Measurements from ENCODE around the gene STPG4.

DNA sequence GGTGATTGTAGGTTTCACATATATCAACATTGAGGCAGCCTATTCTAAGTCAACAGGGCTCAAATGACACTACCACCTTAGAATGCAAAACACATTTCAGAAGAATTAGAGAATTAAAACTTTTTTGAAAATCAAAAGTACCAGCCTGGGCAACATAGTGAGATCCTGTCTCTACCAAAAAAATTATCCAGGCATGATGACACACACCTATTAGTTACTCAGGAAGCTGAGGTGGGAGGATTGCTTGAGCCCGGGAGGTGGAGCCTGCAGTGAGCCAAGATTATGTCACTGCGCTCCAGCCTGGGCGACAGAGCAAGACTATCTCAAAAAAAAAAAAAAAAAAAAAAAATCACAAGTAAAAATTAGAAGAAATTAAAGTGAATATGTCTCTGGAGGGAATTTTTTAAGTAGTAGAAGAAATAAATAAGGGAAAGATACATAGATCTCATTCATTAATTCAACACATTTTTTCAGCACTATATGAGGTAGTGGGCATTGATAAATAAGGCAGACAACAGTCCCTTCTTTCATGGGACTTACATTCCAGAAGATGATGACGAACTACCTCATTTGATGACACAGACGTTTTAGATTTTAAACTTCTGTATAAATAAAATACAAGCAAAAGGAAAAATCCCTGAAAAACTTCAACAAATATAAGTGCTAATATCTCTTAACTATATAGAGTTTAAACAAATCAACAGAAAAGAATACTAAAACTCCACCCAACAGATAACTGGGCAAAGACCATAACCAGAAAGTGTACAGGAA, 42.3 kb downstream of the STPG4 start:
- no peak for TF ChIP-seq POLR2A (IDR thresholded peaks at IDR 0.05)
- TF ChIP-seq, protein P1, sequence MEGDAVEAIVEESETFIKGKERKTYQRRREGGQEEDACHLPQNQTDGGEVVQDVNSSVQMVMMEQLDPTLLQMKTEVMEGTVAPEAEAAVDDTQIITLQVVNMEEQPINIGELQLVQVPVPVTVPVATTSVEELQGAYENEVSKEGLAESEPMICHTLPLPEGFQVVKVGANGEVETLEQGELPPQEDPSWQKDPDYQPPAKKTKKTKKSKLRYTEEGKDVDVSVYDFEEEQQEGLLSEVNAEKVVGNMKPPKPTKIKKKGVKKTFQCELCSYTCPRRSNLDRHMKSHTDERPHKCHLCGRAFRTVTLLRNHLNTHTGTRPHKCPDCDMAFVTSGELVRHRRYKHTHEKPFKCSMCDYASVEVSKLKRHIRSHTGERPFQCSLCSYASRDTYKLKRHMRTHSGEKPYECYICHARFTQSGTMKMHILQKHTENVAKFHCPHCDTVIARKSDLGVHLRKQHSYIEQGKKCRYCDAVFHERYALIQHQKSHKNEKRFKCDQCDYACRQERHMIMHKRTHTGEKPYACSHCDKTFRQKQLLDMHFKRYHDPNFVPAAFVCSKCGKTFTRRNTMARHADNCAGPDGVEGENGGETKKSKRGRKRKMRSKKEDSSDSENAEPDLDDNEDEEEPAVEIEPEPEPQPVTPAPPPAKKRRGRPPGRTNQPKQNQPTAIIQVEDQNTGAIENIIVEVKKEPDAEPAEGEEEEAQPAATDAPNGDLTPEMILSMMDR (IDR thresholded peaks at IDR 0.05): no peak
